Endothelial cell of umbilical vein (primary cell): ENCODE results near the gene NINL. TPM values are rescaled to one million over a fixed set of nuclear protein-coding genes. Genes with fewer than 3 reads are reported as not detected.

Experiments used
- BruUV-seq: library from RNA; stranded (reverse); fragments of 400-500 nt; replicated peaks from 2 replicates; lab custom pipeline; 2021; lab: Mats Ljungman, UMichigan
- CTCF ChIA-PET: fragments of 300-600, 350-600 bp; sonication (Branson Sonifier 250); formaldehyde crosslinking; loops from one replicate; lab custom pipeline; 2021; ENCODE audit warnings: antibody characterized with exemption, inconsistent platforms; lab: Charles Lee
- POLR2A ChIA-PET: fragments of 300-600, 350-600 bp; sonication (Branson Sonifier 250); formaldehyde crosslinking; loops from one replicate; lab custom pipeline; 2021; ENCODE audit warnings: antibody characterized with exemption, inconsistent platforms; lab: Charles Lee
- DNase-seq: peaks from one replicate; pipeline ENCODE4 v3.0.0-alpha.2; 2011; ENCODE audit warnings: low read depth, low spot score
- FAIRE-seq: peaks from 2 replicates; lab custom pipeline; 2011; peaks lifted over from hg19 to GRCh38; lab: Jason Lieb, UNC
- H2AFZ ChIP-seq: 2 replicates; pipeline ENCODE4 v1.6.0; 2012; ENCODE audit warnings: low read depth, low read length, control low read depth, inconsistent platforms
- H3K27ac ChIP-seq: 2 replicates; pipeline ENCODE4 v1.5.1; 2011; ENCODE audit warnings: low read depth, mild to moderate bottlenecking, control low read depth, low read length, moderate library complexity; ENCODE audit not compliant: insufficient read depth
- H3K27me3 ChIP-seq, 2 experiments: 2 replicates each; pipeline versions ENCODE4 v1.6.0 to v1.6.1; 2011; ENCODE audit warnings: low read length in 2 of 2, mixed read lengths in 1 of 2; ENCODE audit not compliant: control insufficient read depth in 2 of 2, insufficient read depth in 2 of 2
- H3K36me3 ChIP-seq, 2 experiments: 2 replicates in 1 of 2; 3 replicates in 1 of 2; pipeline ENCODE4 v1.5.1; 2011; ENCODE audit warnings: low read length in 2 of 2, mild to moderate bottlenecking in 1 of 2, moderate library complexity in 1 of 2; ENCODE audit not compliant: control insufficient read depth in 2 of 2, insufficient read depth in 2 of 2; ENCODE audit errors: extremely low read depth in 1 of 2
- H3K4me1 ChIP-seq: 3 replicates; pipeline ENCODE4 v1.5.1; 2011; ENCODE audit warnings: mild to moderate bottlenecking, low read length; ENCODE audit not compliant: control insufficient read depth, insufficient read depth; ENCODE audit errors: extremely low read depth
- H3K4me2 ChIP-seq: 2 replicates; pipeline ENCODE4 v1.6.1; 2011; ENCODE audit warnings: low read length, control low read depth, mixed read lengths; ENCODE audit not compliant: insufficient read depth
- H3K4me3 ChIP-seq, 3 experiments: fragments of 200-600 bp in 1 of 3; sonication (generic), shearing (Covaris generic) in 1 of 3; replicated peaks in 1 of 3; 2 replicates each; pipeline ENCODE4 v1.5.1; 2011 to 2016; ENCODE audit warnings: control low read depth in 3 of 3, low read length in 3 of 3, mild to moderate bottlenecking in 2 of 3, inconsistent platforms in 1 of 3, low read depth in 1 of 3, moderate library complexity in 1 of 3; ENCODE audit not compliant: insufficient read depth in 1 of 3
- H3K79me2 ChIP-seq: 2 replicates; pipeline ENCODE4 v1.6.0; 2012; ENCODE audit warnings: low read length, inconsistent platforms; ENCODE audit not compliant: control insufficient read depth, insufficient read depth
- H3K9ac ChIP-seq: replicated peaks from 2 replicates; pipeline ENCODE3; 2011; ENCODE audit warnings: low read length, control low read depth; ENCODE audit not compliant: insufficient read depth; ENCODE audit errors: extremely low read depth
- H3K9me1 ChIP-seq: replicated peaks from 3 replicates; pipeline ENCODE4 v1.6.0; 2011; ENCODE audit warnings: mild to moderate bottlenecking, low read length; ENCODE audit not compliant: control insufficient read depth, insufficient read depth; ENCODE audit errors: extremely low read depth
- H3K9me3 ChIP-seq: replicated peaks from 2 replicates; pipeline ENCODE4 v1.5.1; 2012; ENCODE audit warnings: low read length, inconsistent platforms; ENCODE audit not compliant: control insufficient read depth, insufficient read depth
- H4K20me1 ChIP-seq: replicated peaks from 2 replicates; pipeline ENCODE3; 2011; ENCODE audit warnings: mild to moderate bottlenecking, low read length; ENCODE audit not compliant: control insufficient read depth, insufficient read depth; ENCODE audit errors: extremely low read depth
- EZH2 ChIP-seq: IDR thresholded peaks from 2 replicates; pipeline ENCODE4 v1.6.1; 2012; ENCODE audit warnings: borderline replicate concordance, low read depth, mild to moderate bottlenecking, moderate library complexity, low read length, inconsistent platforms; ENCODE audit not compliant: severe bottlenecking
- FOS ChIP-seq: IDR thresholded peaks from 2 replicates; pipeline ENCODE4 v1.6.1; 2011; ENCODE audit warnings: mild to moderate bottlenecking, low read length, moderate library complexity, borderline replicate concordance; ENCODE audit not compliant: insufficient read depth
- GATA2 ChIP-seq: IDR thresholded peaks from 2 replicates; pipeline ENCODE4 v1.7.0; 2011; ENCODE audit warnings: low read depth, mild to moderate bottlenecking, moderate library complexity, mixed read lengths, low read length; ENCODE audit not compliant: insufficient read length, insufficient read depth
- JUN ChIP-seq: IDR thresholded peaks from 2 replicates; pipeline ENCODE4 v1.6.1; 2011; ENCODE audit warnings: borderline replicate concordance, low read depth; ENCODE audit not compliant: insufficient read length, insufficient read depth
- MYC ChIP-seq: IDR thresholded peaks from one replicate; pipeline ENCODE4 v1.6.1; 2011; ENCODE audit warnings: mild to moderate bottlenecking, low read depth, low read length
- POLR2A ChIP-seq: IDR thresholded peaks from 2 replicates; pipeline ENCODE4 v1.6.1; 2012; ENCODE audit warnings: low read depth, mild to moderate bottlenecking, control low read depth, low read length
- POLR2AphosphoS5 ChIP-seq: IDR thresholded peaks from 2 replicates; pipeline ENCODE4 v1.6.1; 2012; ENCODE audit warnings: low read depth, mild to moderate bottlenecking, control low read depth, low read length, moderate library complexity; ENCODE audit not compliant: insufficient read depth
- dilution Hi-C: fragments of 300-500 bp; cut with MboI; formaldehyde crosslinking; loops from one replicate; pipeline ENCODE4 v1.15.0; 2019; ENCODE audit warnings: low sequenced_read_pairs; ENCODE audit not compliant: extremely low pct_ligation_motif_present
- intact Hi-C: fragments of 100-400 bp; cut with micrococcal nuclease; formaldehyde crosslinking; loops from one replicate; pipeline ENCODE4 v1.10.0; 2022
- polyA plus RNA-seq, 4 experiments: library from polyadenylated mRNA; depleted of rRNA in 3 of 4; stranded (reverse) in 3 of 4; unstranded in 1 of 4; fragments of >200 nt; gene quantifications; 2 replicates each; pipeline versions ENCODE4 v1.2.1 to v1.2.3, GENCODE V29; 2011 to 2012; ENCODE audit warnings: missing spikeins in 1 of 4
- total RNA-seq: library from RNA; stranded (reverse); gene quantifications from 2 replicates; pipeline ENCODE4 v1.2.3, GENCODE V29; 2021
- TF ChIP-seq, protein P1 (sequence below), 2 donors: IDR thresholded peaks; 1 replicate in 1 of 2; 2 replicates in 1 of 2; pipeline ENCODE4 v1.5.1; 2011; ENCODE audit warnings: low read length in 2 of 2, mild to moderate bottlenecking in 2 of 2, moderate library complexity in 2 of 2, control low read depth in 1 of 2, inconsistent platforms in 1 of 2, low read depth in 1 of 2; ENCODE audit not compliant: insufficient read depth in 1 of 2; ENCODE audit errors: extremely low read depth in 1 of 2
- TF ChIP-seq, protein P2 (sequence below): IDR thresholded peaks from 2 replicates; pipeline ENCODE4 v1.6.1; 2011; ENCODE audit not compliant: insufficient read depth, insufficient read length

The NINL gene
- total and polyA plus RNA-seq, 2 donors (not counting 3 experiments of a cell fraction or from before 2014, with no cell fraction given): 13.2 to 25.5 TPM

DNA sequence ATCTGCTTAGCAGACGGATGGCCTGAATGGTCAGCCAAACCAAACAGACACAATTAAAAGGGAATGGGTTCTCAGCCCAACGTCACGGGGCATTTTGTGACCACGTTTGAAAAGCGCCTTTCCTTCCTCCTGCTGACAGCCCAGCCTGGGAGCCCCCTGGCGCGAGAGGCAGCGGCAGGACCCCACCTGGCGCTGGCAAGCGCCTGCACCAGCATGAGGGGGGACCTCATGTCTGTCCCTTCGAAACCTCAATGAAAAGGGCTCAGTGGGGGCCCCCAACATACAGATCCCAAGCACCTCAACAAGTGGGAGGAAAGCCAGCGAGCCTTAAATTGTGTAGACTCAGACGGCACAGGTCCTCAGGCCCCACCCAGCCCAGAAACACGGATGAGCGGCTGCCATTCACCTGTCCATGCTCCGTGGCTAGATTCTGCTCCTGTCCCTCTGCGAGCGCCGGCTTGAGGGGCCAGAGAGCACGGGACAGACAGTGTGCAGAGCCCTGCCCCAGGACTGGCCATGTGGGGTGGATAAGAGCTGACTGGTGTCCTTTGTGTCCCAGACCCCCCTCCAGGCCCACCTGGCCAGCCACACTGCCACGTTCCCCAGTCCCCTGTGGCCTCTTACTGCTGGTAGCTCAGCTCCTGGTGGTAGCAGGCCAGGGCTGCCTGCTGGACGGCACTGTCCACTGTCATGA lies 87.6 kb downstream of the NINL start:
- intact Hi-C loops (no loop called here), dilution Hi-C loops (no loop called here)
- H3K27me3 ChIP-seq: no peaks in the 10 kb centered on the region
- no peak overlapping the region for H3K27ac ChIP-seq
- no peaks in the 10 kb centered on the region for H3K4me1 ChIP-seq
- CTCF ChIA-PET: interaction anchor here (0.8 kb wide), 1 partner anchor 10 kb away, joined by 3 read pairs; no protein-coding TSS in a partner anchor
- TF ChIP-seq, protein P1, sequence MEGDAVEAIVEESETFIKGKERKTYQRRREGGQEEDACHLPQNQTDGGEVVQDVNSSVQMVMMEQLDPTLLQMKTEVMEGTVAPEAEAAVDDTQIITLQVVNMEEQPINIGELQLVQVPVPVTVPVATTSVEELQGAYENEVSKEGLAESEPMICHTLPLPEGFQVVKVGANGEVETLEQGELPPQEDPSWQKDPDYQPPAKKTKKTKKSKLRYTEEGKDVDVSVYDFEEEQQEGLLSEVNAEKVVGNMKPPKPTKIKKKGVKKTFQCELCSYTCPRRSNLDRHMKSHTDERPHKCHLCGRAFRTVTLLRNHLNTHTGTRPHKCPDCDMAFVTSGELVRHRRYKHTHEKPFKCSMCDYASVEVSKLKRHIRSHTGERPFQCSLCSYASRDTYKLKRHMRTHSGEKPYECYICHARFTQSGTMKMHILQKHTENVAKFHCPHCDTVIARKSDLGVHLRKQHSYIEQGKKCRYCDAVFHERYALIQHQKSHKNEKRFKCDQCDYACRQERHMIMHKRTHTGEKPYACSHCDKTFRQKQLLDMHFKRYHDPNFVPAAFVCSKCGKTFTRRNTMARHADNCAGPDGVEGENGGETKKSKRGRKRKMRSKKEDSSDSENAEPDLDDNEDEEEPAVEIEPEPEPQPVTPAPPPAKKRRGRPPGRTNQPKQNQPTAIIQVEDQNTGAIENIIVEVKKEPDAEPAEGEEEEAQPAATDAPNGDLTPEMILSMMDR (IDR thresholded peaks at IDR 0.05; ENCODE audit: extremely low read depth in 1 of 2, insufficient read depth in 1 of 2, low read depth in 1 of 2, low read length in 2 of 2): no peak
- TF ChIP-seq MYC: no peak
- TF ChIP-seq EZH2: no peak
- TF ChIP-seq POLR2A: no peak
- no peak for TF ChIP-seq POLR2AphosphoS5
- no peak for TF ChIP-seq FOS
- no peak for TF ChIP-seq GATA2
- TF ChIP-seq, protein P2, sequence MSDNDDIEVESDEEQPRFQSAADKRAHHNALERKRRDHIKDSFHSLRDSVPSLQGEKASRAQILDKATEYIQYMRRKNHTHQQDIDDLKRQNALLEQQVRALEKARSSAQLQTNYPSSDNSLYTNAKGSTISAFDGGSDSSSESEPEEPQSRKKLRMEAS: no peak
- no peak for TF ChIP-seq JUN
- H2AFZ ChIP-seq: no peak overlapping the region
- H3K9me3 ChIP-seq: no peaks in the 10 kb centered on the region
- POLR2A ChIA-PET: no interaction called here
- no peaks in the 10 kb centered on the region for H4K20me1 ChIP-seq
- H3K4me3 ChIP-seq: no peak overlapping the region
- H3K4me2 ChIP-seq: no peak overlapping the region
- BruUV-seq: no TSS peak
- peaks cover 0 to 7% of the 10 kb centered on the region in 2 experiments for H3K36me3 ChIP-seq
- H3K79me2 ChIP-seq: no peaks in the 10 kb centered on the region
- no peak overlapping the region for H3K9ac ChIP-seq
- no peaks in the 10 kb centered on the region for H3K9me1 ChIP-seq
- DNase-seq (no peak), FAIRE-seq (no peak)
